ENCODE measurements around the gene SV2B.

- TF ChIP-seq CTCF (optimal IDR thresholded peaks at IDR 0.05 in 1 of 3, IDR thresholded peaks at IDR 0.05 in 1 of 3, conservative IDR thresholded peaks at IDR 0.05 in 1 of 3; ENCODE audit: extremely low read depth in 1 of 3, insufficient read depth in 2 of 3, low read length in 3 of 3) (no peak), EZH2 (IDR thresholded peaks at IDR 0.05; ENCODE audit: low read length) (no peak)
These were observed 35.4 kb downstream of the SV2B start for GRCh38 chr15:91135201-91136130.
